DND-41 (cell line): ENCODE results near the gene BACH2.

ENCODE experiments used
- CTCF ChIP-seq: IDR thresholded peaks from 2 replicates; pipeline ENCODE4 v1.5.1; 2012; ENCODE audit warnings: borderline replicate concordance, low read length, moderate library complexity, mild to moderate bottlenecking; ENCODE audit not compliant: poor library complexity, severe bottlenecking; ENCODE audit errors: extremely low read depth
- EZH2 ChIP-seq: IDR thresholded peaks from 3 replicates; pipeline ENCODE4 v1.6.1; 2012; ENCODE audit warnings: borderline replicate concordance, low read depth, mild to moderate bottlenecking, moderate library complexity, low read length, inconsistent platforms; ENCODE audit not compliant: severe bottlenecking

GRCh38 chr6:90266905-90267621 is 29.6 kb downstream of the BACH2 start:
- no peak for TF ChIP-seq CTCF
- TF ChIP-seq EZH2: no peak
